Pancreas (tissue), 10 donors: ENCODE data around the gene PEAK1. TPM values are rescaled to one million over a fixed set of nuclear protein-coding genes. Genes with fewer than 3 reads are reported as not detected.

Source experiments
- ATAC-seq, 4 donors: fragments of 200-7000 bp; cut with Tn5 transposase; one replicate each; pipeline versions ENCODE4 v1.8.0 to v1.9.1; 2020; ENCODE audit warnings: mild to moderate bottlenecking in 4 of 4, moderate library complexity in 4 of 4
- DNase-seq, 6 donors: peaks; one replicate each; pipeline ENCODE4 v3.0.0-alpha.2; 2020
- FAIRE-seq: peaks from 2 replicates; lab custom pipeline; 2012; peaks lifted over from hg19 to GRCh38; lab: Jason Lieb, UNC
- H3K27ac ChIP-seq, 4 donors: fragments of 200-600 bp; sonication (generic); 1 replicate in 3 of 4; 2 replicates in 1 of 4; pipeline versions ENCODE4 v1.5.0 to v1.8.0; 2020
- H3K27me3 ChIP-seq, 4 donors: fragments of 200-600 bp; one replicate each; pipeline ENCODE4 v1.8.0; 2021
- H3K36me3 ChIP-seq, 3 donors: fragments of 200-600 bp; sonication (generic) in 1 of 3; one replicate each; pipeline versions ENCODE4 v1.5.0 to v1.8.0; 2020 to 2021
- H3K4me1 ChIP-seq, 3 donors: fragments of 200-600 bp; one replicate each; pipeline ENCODE4 v1.8.0; 2021
- H3K4me3 ChIP-seq, 4 donors: fragments of 200-600 bp; sonication (generic) in 2 of 4; one replicate each; pipeline versions ENCODE4 v1.5.0 to v1.8.0; 2020 to 2021
- H3K9me3 ChIP-seq, 4 donors: fragments of 200-600 bp; one replicate each; pipeline ENCODE4 v1.8.0; 2021
- CTCF ChIP-seq, 4 donors: fragments of 200-600 bp; sonication (generic) in 3 of 4; IDR thresholded peaks; one replicate each; pipeline versions ENCODE4 v1.5.0 to v1.8.0; 2021; ENCODE audit warnings: antibody characterized with exemption in 4 of 4
- WGBS, 2 donors: extraction: QIAGEN DNeasy Blood & Tissue Kit; methylation state at CpG; one replicate each; pipeline ENCODE4 v1.1.7; 2013; 5-methylcytosine and 5-hydroxymethylcytosine counted together
- intact Hi-C, 3 donors: fragments of 100-400 bp; cut with DNase I; formaldehyde crosslinking; loops; one replicate each; pipeline versions ENCODE4 v1.11.1 to v1.14.2; 2022
- polyA plus RNA-seq, 2 donors: library from polyadenylated mRNA; stranded (reverse); fragments of 200-250 nt; gene quantifications; one replicate each; pipeline ENCODE4 v1.2.3, GENCODE V29; 2013
- total RNA-seq, 6 donors: library from RNA; stranded (reverse); fragmentation: NEBNext Ultra II Directional in 4 of 6; extraction: Animal tissue kit (Norgen Biotek cat#: 25700) in 4 of 6; gene quantifications; one replicate each; pipeline versions ENCODE4 v1.2.1 to v1.2.4, GENCODE V29; 2021 to 2023
- donor health status: healthy with polysubstance abuse.
- donor health status: DM: no; HTN: no; CAD: no; lungs with moderate emphysema.
- donor health status: DM: no; HTN: no; CAD: no.
- donor health status: control.
- donor health status: control.
- donor health status: Bipolar disorder and iron deficiency.
- donor health status: DM: yes; HTN: yes; CAD: no.
- donor health status: DM: no; HTN: no; CAD: no.
- donor health status: DM: no; HTN: no; CAD: no.
- donor health status: DM: yes; HTN: yes; CAD: no.

The PEAK1 gene
- total and polyA plus RNA-seq, 8 donors = 1.8 to 27.6 (median 12.1) TPM

GRCh38 chr15:77461486-77461885, 41.6 kb upstream of the PEAK1 start:
- FAIRE-seq = no peak
- no peak for DNase-seq
- H3K4me1 ChIP-seq = peaks cover 6 to 18% (median 12%) of the 10 kb centered on the region in 3 donors
- no peaks in the 10 kb centered on the region for H3K27me3 ChIP-seq
- no peaks in the 10 kb centered on the region for H3K9me3 ChIP-seq
- H3K4me3 ChIP-seq = no peak overlapping the region
- no peak for TF ChIP-seq CTCF (IDR thresholded peaks at IDR 0.05)
- ATAC-seq = no peak
- intact Hi-C loops = no loop called here
- peaks cover 0 to 13% (median 2%) of the 10 kb centered on the region in 3 donors for H3K36me3 ChIP-seq
- no peak overlapping the region for H3K27ac ChIP-seq

GRCh38 chr15:77459031-77459430, 39.1 kb upstream of the PEAK1 start:
- no peak for ATAC-seq
- no peaks in the 10 kb centered on the region for H3K27me3 ChIP-seq
- no peak overlapping the region for H3K27ac ChIP-seq
- intact Hi-C loops = no loop called here
- peaks cover 0 to 14% (median 2%) of the 10 kb centered on the region in 3 donors for H3K4me1 ChIP-seq
- 87 to 93% methylated on average over 2 of the region's 2 CpGs for WGBS, 2 donors
- no peaks in the 10 kb centered on the region for H3K9me3 ChIP-seq
- H3K4me3 ChIP-seq = no peak overlapping the region
- no peak for FAIRE-seq
- no peak for TF ChIP-seq CTCF (IDR thresholded peaks at IDR 0.05)
- DNase-seq = no peak
- H3K36me3 ChIP-seq = peaks cover 0 to 5% (median 0%) of the 10 kb centered on the region in 3 donors

GRCh38 chr15:77457905-77458265, 38.0 kb upstream of the PEAK1 start:
- H3K4me1 ChIP-seq = peaks cover 0 to 14% (median 0%) of the 10 kb centered on the region in 3 donors
- FAIRE-seq (no peak), DNase-seq (no peak), ATAC-seq (no peak)
- H3K4me3 ChIP-seq = no peak overlapping the region
- no peak for TF ChIP-seq CTCF (IDR thresholded peaks at IDR 0.05)
- intact Hi-C loops = no loop called here
- H3K27ac ChIP-seq = no peak overlapping the region
- H3K9me3 ChIP-seq = no peaks in the 10 kb centered on the region
- H3K36me3 ChIP-seq = peaks cover 0 to 5% (median 0%) of the 10 kb centered on the region in 3 donors
- H3K27me3 ChIP-seq = no peaks in the 10 kb centered on the region

- no peaks in the 10 kb centered on the region for H3K27me3 ChIP-seq
- H3K4me1 ChIP-seq = peaks cover 0 to 14% (median 0%) of the 10 kb centered on the region in 3 donors
- H3K4me3 ChIP-seq = no peak overlapping the region
- no peaks in the 10 kb centered on the region for H3K9me3 ChIP-seq
- ATAC-seq (no peak), FAIRE-seq (no peak), DNase-seq (no peak)
- peaks cover 0 to 5% (median 0%) of the 10 kb centered on the region in 3 donors for H3K36me3 ChIP-seq
- no peak for TF ChIP-seq CTCF (IDR thresholded peaks at IDR 0.05)
- no peak overlapping the region for H3K27ac ChIP-seq
- WGBS, 2 donors = 68 to 73% methylated on average over 5 of the region's 5 CpGs
- intact Hi-C loops = no loop called here
Observed at GRCh38 chr15:77457191-77457904, 37.4 kb upstream of the PEAK1 start.

GRCh38 chr15:77456746-77457145, 36.8 kb upstream of the PEAK1 start:
- 97 to 100% methylated on average over 1 of the region's 1 CpG for WGBS, 2 donors
- Histone ChIP-seq H3K36me3 (peaks cover 0 to 5% (median 0%) of the 10 kb centered on the region in 3 donors), H3K4me3 (no peak overlapping the region), H3K4me1 (peaks cover 0 to 14% (median 0%) of the 10 kb centered on the region in 3 donors), H3K27me3 (no peaks in the 10 kb centered on the region), H3K27ac (no peak overlapping the region), H3K9me3 (no peaks in the 10 kb centered on the region)
- ATAC-seq = no peak
- intact Hi-C loops = no loop called here
- no peak for TF ChIP-seq CTCF (IDR thresholded peaks at IDR 0.05)
- no peak for DNase-seq
- no peak for FAIRE-seq
